22Rv1 (cell line): ENCODE results near the gene WDR35.

Source experiments
- ZFX ChIP-seq: fragments of 450-650 bp; IDR thresholded peaks from 2 replicates; pipeline ENCODE4 v1.6.1; 2017; ENCODE audit warnings: antibody characterized with exemption, borderline replicate concordance
- TF ChIP-seq, protein P1 (sequence below): fragments of 450-650 bp; IDR thresholded peaks from 2 replicates; pipeline ENCODE4 v1.5.1; 2017; ENCODE audit warnings: mild to moderate bottlenecking

- TF ChIP-seq, protein P1, sequence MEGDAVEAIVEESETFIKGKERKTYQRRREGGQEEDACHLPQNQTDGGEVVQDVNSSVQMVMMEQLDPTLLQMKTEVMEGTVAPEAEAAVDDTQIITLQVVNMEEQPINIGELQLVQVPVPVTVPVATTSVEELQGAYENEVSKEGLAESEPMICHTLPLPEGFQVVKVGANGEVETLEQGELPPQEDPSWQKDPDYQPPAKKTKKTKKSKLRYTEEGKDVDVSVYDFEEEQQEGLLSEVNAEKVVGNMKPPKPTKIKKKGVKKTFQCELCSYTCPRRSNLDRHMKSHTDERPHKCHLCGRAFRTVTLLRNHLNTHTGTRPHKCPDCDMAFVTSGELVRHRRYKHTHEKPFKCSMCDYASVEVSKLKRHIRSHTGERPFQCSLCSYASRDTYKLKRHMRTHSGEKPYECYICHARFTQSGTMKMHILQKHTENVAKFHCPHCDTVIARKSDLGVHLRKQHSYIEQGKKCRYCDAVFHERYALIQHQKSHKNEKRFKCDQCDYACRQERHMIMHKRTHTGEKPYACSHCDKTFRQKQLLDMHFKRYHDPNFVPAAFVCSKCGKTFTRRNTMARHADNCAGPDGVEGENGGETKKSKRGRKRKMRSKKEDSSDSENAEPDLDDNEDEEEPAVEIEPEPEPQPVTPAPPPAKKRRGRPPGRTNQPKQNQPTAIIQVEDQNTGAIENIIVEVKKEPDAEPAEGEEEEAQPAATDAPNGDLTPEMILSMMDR = no peak
- no peak for TF ChIP-seq ZFX
Measured at GRCh38 chr2:19883971-19884720, 105.8 kb downstream of the WDR35 start.
